Activated CD8-positive, alpha-beta memory T cell treated with anti-CD3 and anti-CD28 coated beads for 1 hour (primary cell): Measurements from ENCODE around the gene PNKP.
"Not testable (repeated sequence)": the region's sequence is repeated elsewhere in the genome, so short reads cannot be mapped to it uniquely, and the experiment has no call there.

Experiments
- DNase-seq, 2 donors: peaks; one replicate each; pipeline ENCODE4 v3.0.0-alpha.2; 2020; ENCODE audit warnings: low read depth in 1 of 2; ENCODE audit errors: extremely low read depth in 1 of 2

PNKP gene

GRCh38 chr19:49824662-49825061 lies 42.7 kb downstream of the PNKP start:
- no peak for DNase-seq

GRCh38 chr19:49823472-49823871 lies 43.9 kb downstream of the PNKP start:
- no peak for DNase-seq

GRCh38 chr19:49820125-49820524 lies 47.3 kb downstream of the PNKP start:
- no peak for DNase-seq

GRCh38 chr19:49819452-49820115 lies 47.8 kb downstream of the PNKP start:
- not testable (repeated sequence) for DNase-seq

GRCh38 chr19:49818649-49819370 lies 48.6 kb downstream of the PNKP start:
- DNase-seq = no peak

GRCh38 chr19:49817964-49818648 lies 49.3 kb downstream of the PNKP start, which contains the start of gene MED25:
MED25 (plus strand) TSS chr19:49818289; CDS start chr19:49818342, 53 bp downstream.
- DNase-seq = peak; percentile 77 to 78

- no peak for DNase-seq
These were observed 50.8 kb downstream of the PNKP start for GRCh38 chr19:49816590-49816989.

GRCh38 chr19:49814010-49814409 lies 53.4 kb downstream of the PNKP start:
- DNase-seq = no peak

GRCh38 chr19:49812997-49813861 lies 54.1 kb downstream of the PNKP start, which contains the start of gene FUZ:
FUZ (minus strand) TSS chr19:49813292; CDS start chr19:49813106, 186 bp downstream.
- peak; percentile 77 to 89 for DNase-seq

GRCh38 chr19:49812452-49812996 lies 54.9 kb downstream of the PNKP start:
- no peak for DNase-seq

GRCh38 chr19:49811328-49811727 lies 56.0 kb downstream of the PNKP start:
- no peak for DNase-seq
